PC-9 (cell line): ENCODE results near the gene PLVAP. TPM values are rescaled to one million over a fixed set of nuclear protein-coding genes. Genes with fewer than 3 reads are reported as not detected.

Experiments used
- BruUV-seq: library from RNA; stranded (reverse); fragments of 400-500 nt; replicated peaks from 2 replicates; lab custom pipeline; 2021; lab: Mats Ljungman, UMichigan
- CTCF ChIA-PET: fragments of 300-600 bp; sonication (Branson Sonifier 250); formaldehyde crosslinking; loops from one replicate; lab custom pipeline; 2022; ENCODE audit warnings: antibody characterized with exemption; lab: Charles Lee
- POLR2A ChIA-PET: fragments of 300-600 bp; sonication (Branson Sonifier 250); formaldehyde crosslinking; loops from one replicate; lab custom pipeline; 2022; ENCODE audit warnings: antibody characterized with exemption; ENCODE audit not compliant: unreplicated experiment; lab: Charles Lee
- DNase-seq, 2 experiments: peaks; one replicate each; pipeline versions ENCODE4 v3.0.0 to v3.0.0-alpha.2; 2015 to 2022; ENCODE audit warnings: mixed read lengths in 1 of 2
- H2AFZ ChIP-seq: fragments of 200-600 bp; sonication (generic); 2 replicates; pipeline ENCODE4 v1.8.1; 2017; ENCODE audit warnings: antibody characterized with exemption
- H3F3A ChIP-seq: fragments of 200-600 bp; sonication (generic); 2 replicates; pipeline ENCODE4 v1.8.1; 2017; ENCODE audit warnings: antibody characterized with exemption, mild to moderate bottlenecking, low read depth; ENCODE audit not compliant: insufficient read depth
- H3K27ac ChIP-seq: fragments of 200-600 bp; sonication (generic); 2 replicates; pipeline ENCODE4 v1.6.1; 2016; ENCODE audit warnings: mixed run types
- H3K27me3 ChIP-seq: fragments of 200-600 bp; sonication (generic); 2 replicates; pipeline ENCODE4 v1.6.1; 2016; ENCODE audit warnings: low read depth, mixed run types; ENCODE audit not compliant: insufficient read depth
- H3K36me3 ChIP-seq: fragments of 200-600 bp; sonication (generic); 2 replicates; pipeline ENCODE4 v1.6.1; 2016; ENCODE audit warnings: low read depth, mixed run types
- H3K4me1 ChIP-seq: fragments of 200-600 bp; sonication (generic); replicated peaks from 2 replicates; pipeline ENCODE4 v1.6.1; 2016; ENCODE audit warnings: mixed run types; ENCODE audit not compliant: insufficient read depth
- H3K4me2 ChIP-seq: fragments of 200-600 bp; sonication (generic); 2 replicates; pipeline ENCODE4 v1.6.1; 2017; ENCODE audit warnings: mixed run types
- H3K4me3 ChIP-seq: fragments of 200-600 bp; sonication (generic); 2 replicates; pipeline ENCODE4 v1.6.1; 2016; ENCODE audit warnings: mixed run types
- H3K79me2 ChIP-seq: fragments of 200-600 bp; sonication (generic); 2 replicates; pipeline ENCODE4 v1.6.1; 2017; ENCODE audit warnings: low read depth, mixed run types
- H3K9me2 ChIP-seq: fragments of 200-600 bp; sonication (generic); 2 replicates; pipeline ENCODE4 v1.8.1; 2017; ENCODE audit warnings: mild to moderate bottlenecking; ENCODE audit not compliant: insufficient read depth
- H3K9me3 ChIP-seq: fragments of 200-600 bp; sonication (generic); 2 replicates; pipeline ENCODE4 v1.8.1; 2016; ENCODE audit warnings: low read depth; ENCODE audit not compliant: insufficient read depth
- H4K20me1 ChIP-seq: fragments of 200-600 bp; sonication (generic); 2 replicates; pipeline ENCODE4 v1.8.1; 2017; ENCODE audit not compliant: insufficient read depth
- CTCF ChIP-seq: fragments of 200-600 bp; sonication (generic); conservative IDR thresholded peaks from 2 replicates; pipeline ENCODE4 v1.6.1; 2017; ENCODE audit warnings: mixed run types, antibody characterized with exemption, mild to moderate bottlenecking, moderate library complexity
- EZH2 ChIP-seq: fragments of 200-600 bp; sonication (generic); IDR thresholded peaks from 2 replicates; pipeline ENCODE4 v1.8.0; 2017; ENCODE audit warnings: antibody characterized with exemption, low read depth
- intact Hi-C: fragments of 100-400 bp; cut with micrococcal nuclease; formaldehyde crosslinking; loops from one replicate; pipeline ENCODE4 v1.10.0; 2022; ENCODE audit not compliant: unreplicated experiment
- total RNA-seq: library from RNA; stranded (reverse); gene quantifications from 2 replicates; pipeline ENCODE4 v1.2.3, GENCODE V29; 2021

PLVAP gene
- total RNA-seq, 1 experiment from 2014 or later = not detected

- no peak within 1 kb of the TSS for H3K4me2 ChIP-seq
- TF ChIP-seq EZH2 (no peak), CTCF (no peak)
- H3K9me2 ChIP-seq = no peaks in the 10 kb centered on the region
- no peaks in the 10 kb centered on the region for H3K9me3 ChIP-seq
- ChIA-PET CTCF (no interaction called here), POLR2A (no interaction called here)
- H3K4me1 ChIP-seq = no peaks in the 10 kb centered on the region; the same call in none of the 2 replicates
- no peaks in the 10 kb centered on the region for H3K79me2 ChIP-seq
- no peak within 1 kb of the TSS for H3K4me3 ChIP-seq
- H3K27me3 ChIP-seq = no peaks in the 10 kb centered on the region
- no peaks in the 10 kb centered on the region for H4K20me1 ChIP-seq
- intact Hi-C loops = no loop called here
- peaks cover 5% of the 10 kb centered on the region; the same call in 1 of the 2 replicates for H3F3A ChIP-seq
- H2AFZ ChIP-seq = no peak within 1 kb of the TSS
- BruUV-seq = no TSS peak
- no peak within 1 kb of the TSS for H3K27ac ChIP-seq
- DNase-seq = peak; percentile 25 to 73
- no peaks in the 10 kb centered on the region for H3K36me3 ChIP-seq
Observed at GRCh38 chr19:17405250-17406045, 28.3 kb upstream of the PLVAP start, which contains the start of gene BST2. BST2 (minus strand) TSS chr19:17405630; CDS start chr19:17405575, 55 bp downstream.

GRCh38 chr19:17404621-17405249, 27.6 kb upstream of the PLVAP start:
- no peaks in the 10 kb centered on the region; the same call in none of the 2 replicates for H3K4me1 ChIP-seq
- no peak for DNase-seq
- H3K4me3 ChIP-seq = no peak overlapping the region
- no TSS peak for BruUV-seq
- no peaks in the 10 kb centered on the region for H4K20me1 ChIP-seq
- TF ChIP-seq EZH2 (no peak), CTCF (no peak)
- no peaks in the 10 kb centered on the region for H3K79me2 ChIP-seq
- H3F3A ChIP-seq = peaks cover under 1% of the 10 kb centered on the region; the same call in 1 of the 2 replicates
- H3K36me3 ChIP-seq = no peaks in the 10 kb centered on the region
- intact Hi-C loops = no loop called here
- H3K27ac ChIP-seq = no peak overlapping the region
- POLR2A ChIA-PET = no interaction called here
- CTCF ChIA-PET = no interaction called here
- no peak overlapping the region for H3K4me2 ChIP-seq
- no peak overlapping the region for H2AFZ ChIP-seq
- H3K27me3 ChIP-seq = no peaks in the 10 kb centered on the region
- H3K9me2 ChIP-seq = no peaks in the 10 kb centered on the region
- no peaks in the 10 kb centered on the region for H3K9me3 ChIP-seq

- H3K27me3 ChIP-seq = no peaks in the 10 kb centered on the region
- H3F3A ChIP-seq = no peaks in the 10 kb centered on the region; the same call in 1 of the 2 replicates
- ChIA-PET POLR2A (no interaction called here), CTCF (no interaction called here)
- H3K27ac ChIP-seq = no peak overlapping the region
- intact Hi-C loops = no loop called here
- DNase-seq = no peak
- no peak overlapping the region for H2AFZ ChIP-seq
- H4K20me1 ChIP-seq = no peaks in the 10 kb centered on the region
- H3K4me2 ChIP-seq = no peak overlapping the region
- no peak overlapping the region for H3K4me3 ChIP-seq
- no peaks in the 10 kb centered on the region; the same call in none of the 2 replicates for H3K4me1 ChIP-seq
- H3K36me3 ChIP-seq = no peaks in the 10 kb centered on the region
- TF ChIP-seq EZH2 (no peak), CTCF (no peak)
- H3K9me2 ChIP-seq = no peaks in the 10 kb centered on the region
- H3K79me2 ChIP-seq = no peaks in the 10 kb centered on the region
- no peaks in the 10 kb centered on the region for H3K9me3 ChIP-seq
- no TSS peak for BruUV-seq
Observed at GRCh38 chr19:17404015-17404414, 26.9 kb upstream of the PLVAP start.
